HCT116 (cell line): ENCODE measurements around the gene AK4. TPM values are rescaled to one million over a fixed set of nuclear protein-coding genes. Genes with fewer than 3 reads are reported as not detected.

Experiments
- ATAC-seq: fragments of 200-7000 bp; cut with Tn5 transposase; 2 replicates; pipeline ENCODE4 v1.9.1; 2020; ENCODE audit warnings: mild to moderate bottlenecking, moderate library complexity
- BruUV-seq: library from RNA; stranded (reverse); fragments of 400-500 nt; replicated peaks from 2 replicates; lab custom pipeline; 2021; lab: Mats Ljungman, UMichigan
- CTCF ChIA-PET: fragments of 300-600 bp; sonication (Branson Sonifier 250); formaldehyde crosslinking; loops from one replicate; lab custom pipeline; 2021; ENCODE audit warnings: antibody characterized with exemption; lab: Charles Lee
- POLR2A ChIA-PET: fragments of 300-600, 350-600 bp; sonication (Branson Sonifier 250); formaldehyde crosslinking; loops from one replicate; lab custom pipeline; 2021; ENCODE audit warnings: antibody characterized with exemption; lab: Charles Lee
- RAD21 ChIA-PET, 2 experiments: fragments of 300-600 bp; sonication (Branson Sonifier 250); formaldehyde crosslinking; loops; one replicate each; lab custom pipeline; 2023; ENCODE audit warnings: low total read pairs in 2 of 2; ENCODE audit not compliant: uncharacterized antibody in 2 of 2, unreplicated experiment in 2 of 2, low non-redundant PET in 1 of 2; lab: Charles Lee
- DNase-seq: peaks from one replicate; pipeline ENCODE4 v3.0.0-alpha.2; 2010; ENCODE audit warnings: low read depth, low spot score
- H2AFZ ChIP-seq: fragments of 200-600 bp; shearing (Covaris generic), sonication (generic); 2 replicates; pipeline ENCODE4 v1.6.1; 2017; ENCODE audit warnings: low read depth, mixed run types, mixed read lengths, antibody characterized with exemption, low read length; ENCODE audit not compliant: poor library complexity, severe bottlenecking
- H3K27ac ChIP-seq: 2 replicates; pipeline ENCODE4 v1.5.1; 2012; ENCODE audit warnings: low read depth, low read length
- H3K27me3 ChIP-seq: fragments of 200-600 bp; sonication (generic); 2 replicates; pipeline ENCODE4 v1.6.1; 2016; ENCODE audit warnings: mixed run types, low read length, mixed read lengths; ENCODE audit not compliant: insufficient read depth
- H3K36me3 ChIP-seq, 2 experiments: fragments of 200-500 bp in 1 of 2; fragments of 200-600 bp in 1 of 2; sonication (Bioruptor generic) in 1 of 2; sonication (generic) in 1 of 2; 2 replicates each; pipeline versions ENCODE4 v1.5.1 to v1.6.1; 2014 to 2016; ENCODE audit warnings: low read length in 2 of 2, inconsistent platforms in 1 of 2, mixed read lengths in 1 of 2, mixed run types in 1 of 2; ENCODE audit not compliant: insufficient read depth in 2 of 2, control insufficient read depth in 1 of 2
- H3K4me1 ChIP-seq, 2 experiments: fragments of 200-600 bp in 1 of 2; sonication (generic) in 1 of 2; 2 replicates each; pipeline versions ENCODE4 v1.5.1 to v1.6.1; 2012 to 2017; ENCODE audit warnings: low read length in 2 of 2, inconsistent platforms in 1 of 2, mild to moderate bottlenecking in 1 of 2, mixed read lengths in 1 of 2, mixed run types in 1 of 2, moderate library complexity in 1 of 2; ENCODE audit not compliant: insufficient read depth in 2 of 2, control insufficient read depth in 1 of 2
- H3K4me2 ChIP-seq: fragments of 200-600 bp; sonication (generic); 2 replicates; pipeline ENCODE4 v1.6.1; 2017; ENCODE audit warnings: mixed run types, low read length, mixed read lengths
- H3K4me3 ChIP-seq, 2 experiments: fragments of 200-600 bp in 1 of 2; sonication (generic) in 1 of 2; replicated peaks in 1 of 2; 2 replicates each; pipeline ENCODE4 v1.5.1; 2011 to 2016; ENCODE audit warnings: low read length in 2 of 2, control low read depth in 1 of 2, low read depth in 1 of 2, mild to moderate bottlenecking in 1 of 2, mixed read lengths in 1 of 2, mixed run types in 1 of 2
- H3K79me2 ChIP-seq: fragments of 200-600 bp; sonication (generic); 2 replicates; pipeline ENCODE4 v1.6.1; 2017; ENCODE audit warnings: mild to moderate bottlenecking, mixed run types, low read length, moderate library complexity, mixed read lengths; ENCODE audit not compliant: insufficient read depth
- H3K9ac ChIP-seq: fragments of 200-600 bp; sonication (generic); 2 replicates; pipeline ENCODE4 v1.6.1; 2016; ENCODE audit warnings: low read length, mixed read lengths
- H3K9me2 ChIP-seq: fragments of 200-600 bp; sonication (generic), shearing (Covaris generic); 2 replicates; pipeline ENCODE4 v1.6.1; 2017; ENCODE audit warnings: mixed run types, mild to moderate bottlenecking, moderate library complexity; ENCODE audit not compliant: insufficient read depth
- H3K9me3 ChIP-seq, 2 experiments: fragments of 200-500 bp in 1 of 2; fragments of 200-600 bp in 1 of 2; sonication (Bioruptor generic) in 1 of 2; sonication (generic) in 1 of 2; 2 replicates each; pipeline ENCODE4 v1.6.1; 2014 to 2017; ENCODE audit warnings: low read length in 2 of 2, mixed read lengths in 2 of 2, inconsistent platforms in 1 of 2, low read depth in 1 of 2, mild to moderate bottlenecking in 1 of 2, mixed run types in 1 of 2, moderate library complexity in 1 of 2; ENCODE audit not compliant: control insufficient read depth in 1 of 2, insufficient read depth in 1 of 2
- H4K20me1 ChIP-seq: fragments of 200-600 bp; sonication (generic), shearing (Covaris generic); 2 replicates; pipeline ENCODE4 v1.6.1; 2017; ENCODE audit warnings: mixed run types, mild to moderate bottlenecking, moderate library complexity; ENCODE audit not compliant: insufficient read depth
- CBX3 ChIP-seq: IDR thresholded peaks from 2 replicates; pipeline ENCODE4 v1.6.1; 2012; ENCODE audit warnings: low read depth
- ELF1 ChIP-seq: IDR thresholded peaks from 2 replicates; pipeline ENCODE4 v1.6.1; 2012; ENCODE audit warnings: low read depth, borderline replicate concordance
- EZH2 ChIP-seq: fragments of 200-600 bp; sonication (generic); IDR thresholded peaks from 2 replicates; pipeline ENCODE4 v1.6.1; 2017; ENCODE audit warnings: antibody characterized with exemption, mixed run types
- EZH2phosphoT487 ChIP-seq: fragments of 200-600 bp; IDR thresholded peaks from 2 replicates; pipeline ENCODE4 v1.6.1; 2018; ENCODE audit warnings: antibody characterized with exemption, borderline replicate concordance
- FOSL1 ChIP-seq: IDR thresholded peaks from 2 replicates; pipeline ENCODE4 v1.6.1; 2012; ENCODE audit warnings: low read depth
- JUND ChIP-seq: IDR thresholded peaks from 2 replicates; pipeline ENCODE4 v1.6.1; 2012
- POLR2A ChIP-seq: IDR thresholded peaks from 2 replicates; pipeline ENCODE4 v1.7.0; 2011; ENCODE audit warnings: borderline replicate concordance; ENCODE audit not compliant: insufficient read depth, insufficient read length; ENCODE audit errors: extremely low read depth
- POLR2AphosphoS5 ChIP-seq: IDR thresholded peaks from 2 replicates; pipeline ENCODE4 v1.6.1; 2011; ENCODE audit warnings: mild to moderate bottlenecking, low read depth, low read length, moderate library complexity
- RAD21 ChIP-seq: IDR thresholded peaks from 2 replicates; pipeline ENCODE4 v1.6.1; 2012; ENCODE audit warnings: low read depth, mild to moderate bottlenecking
- SP1 ChIP-seq: IDR thresholded peaks from 2 replicates; pipeline ENCODE4 v1.6.1; 2012; ENCODE audit warnings: low read depth
- SRF ChIP-seq: IDR thresholded peaks from 2 replicates; pipeline ENCODE4 v1.6.1; 2012; ENCODE audit warnings: low read depth
- TCF7L2 ChIP-seq: IDR thresholded peaks from 2 replicates; pipeline ENCODE4 v1.7.0; 2011; ENCODE audit warnings: borderline replicate concordance, inconsistent platforms; ENCODE audit not compliant: insufficient read depth, insufficient read length; ENCODE audit errors: extremely low read depth
- YY1 ChIP-seq: IDR thresholded peaks from 2 replicates; pipeline ENCODE4 v1.6.1; 2011; ENCODE audit warnings: low read length, low read depth, moderate library complexity, mild to moderate bottlenecking; ENCODE audit not compliant: insufficient replicate concordance; ENCODE audit errors: extremely low read depth
- ZFX ChIP-seq: fragments of 450-650 bp; IDR thresholded peaks from 2 replicates; pipeline ENCODE4 v1.6.1; 2017
- ZNF274 ChIP-seq: fragments of 200-500 bp; sonication (Bioruptor generic); IDR thresholded peaks from 2 replicates; pipeline ENCODE4 v1.6.1; 2014; ENCODE audit warnings: mild to moderate bottlenecking, low read depth, low read length, inconsistent platforms
- intact Hi-C: fragments of 100-400 bp; cut with micrococcal nuclease; formaldehyde crosslinking; loops from 2 replicates; pipeline ENCODE4 v1.10.0; 2022
- total RNA-seq: library from RNA; stranded (reverse); gene quantifications from one replicate; pipeline ENCODE4 v1.2.1, GENCODE V29; 2021; ENCODE audit not compliant: unreplicated experiment
- TF ChIP-seq, protein P1 (sequence below): IDR thresholded peaks from 2 replicates; pipeline ENCODE4 v1.6.1; 2012
- TF ChIP-seq, protein P2 (sequence below), 3 experiments: fragments of 200-600 bp in 1 of 3; sonication (generic) in 1 of 3; IDR thresholded peaks in 2 of 3; conservative IDR thresholded peaks in 1 of 3; 2 replicates each; pipeline ENCODE4 v1.5.1; 2012 to 2017; ENCODE audit warnings: low read depth in 2 of 3, low read length in 2 of 3, antibody characterized with exemption in 1 of 3, borderline replicate concordance in 1 of 3, control low read depth in 1 of 3, mild to moderate bottlenecking in 1 of 3, mixed read lengths in 1 of 3, mixed run types in 1 of 3, moderate library complexity in 1 of 3; ENCODE audit not compliant: insufficient read depth in 1 of 3
- TF ChIP-seq, protein P3 (sequence below): IDR thresholded peaks from 2 replicates; pipeline ENCODE4 v1.6.1; 2012
- TF ChIP-seq, protein P4 (sequence below): IDR thresholded peaks from 2 replicates; pipeline ENCODE4 v1.6.1; 2011; ENCODE audit warnings: mild to moderate bottlenecking, low read length, moderate library complexity; ENCODE audit not compliant: insufficient replicate concordance; ENCODE audit errors: extremely low read depth

Gene AK4
- total RNA-seq, 1 experiment from 2014 or later = 51.5 TPM

DNA sequence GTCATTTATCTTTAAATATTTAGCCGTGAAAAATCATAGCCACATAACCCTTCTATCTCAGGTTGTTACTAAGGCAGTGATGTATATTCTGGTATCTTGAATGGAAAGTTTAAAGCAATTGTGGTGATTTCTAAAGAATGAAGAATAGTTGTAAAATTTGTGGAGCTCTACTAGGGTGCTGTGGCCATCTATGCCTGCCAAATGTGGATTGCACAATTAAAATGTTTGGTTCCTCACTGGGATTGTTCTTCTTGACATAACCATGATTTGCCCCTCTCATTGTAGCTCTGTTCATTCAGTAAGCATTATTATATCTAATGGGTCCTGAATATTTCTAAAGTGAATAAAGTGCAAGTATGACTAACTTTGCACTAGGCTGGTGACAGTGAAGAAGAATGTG, 50.1 kb downstream of the AK4 start:
- TF ChIP-seq POLR2A (no peak), CBX3 (no peak), SRF (no peak), YY1 (no peak), RAD21 (no peak), JUND (no peak), SP1 (no peak), EZH2phosphoT487 (no peak), ELF1 (no peak), ZNF274 (no peak), TCF7L2 (no peak), ZFX (no peak), POLR2AphosphoS5 (no peak), EZH2 (no peak), FOSL1 (no peak)
- TF ChIP-seq, protein P1, sequence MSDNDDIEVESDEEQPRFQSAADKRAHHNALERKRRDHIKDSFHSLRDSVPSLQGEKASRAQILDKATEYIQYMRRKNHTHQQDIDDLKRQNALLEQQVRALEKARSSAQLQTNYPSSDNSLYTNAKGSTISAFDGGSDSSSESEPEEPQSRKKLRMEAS = no peak
- TF ChIP-seq, protein P2, sequence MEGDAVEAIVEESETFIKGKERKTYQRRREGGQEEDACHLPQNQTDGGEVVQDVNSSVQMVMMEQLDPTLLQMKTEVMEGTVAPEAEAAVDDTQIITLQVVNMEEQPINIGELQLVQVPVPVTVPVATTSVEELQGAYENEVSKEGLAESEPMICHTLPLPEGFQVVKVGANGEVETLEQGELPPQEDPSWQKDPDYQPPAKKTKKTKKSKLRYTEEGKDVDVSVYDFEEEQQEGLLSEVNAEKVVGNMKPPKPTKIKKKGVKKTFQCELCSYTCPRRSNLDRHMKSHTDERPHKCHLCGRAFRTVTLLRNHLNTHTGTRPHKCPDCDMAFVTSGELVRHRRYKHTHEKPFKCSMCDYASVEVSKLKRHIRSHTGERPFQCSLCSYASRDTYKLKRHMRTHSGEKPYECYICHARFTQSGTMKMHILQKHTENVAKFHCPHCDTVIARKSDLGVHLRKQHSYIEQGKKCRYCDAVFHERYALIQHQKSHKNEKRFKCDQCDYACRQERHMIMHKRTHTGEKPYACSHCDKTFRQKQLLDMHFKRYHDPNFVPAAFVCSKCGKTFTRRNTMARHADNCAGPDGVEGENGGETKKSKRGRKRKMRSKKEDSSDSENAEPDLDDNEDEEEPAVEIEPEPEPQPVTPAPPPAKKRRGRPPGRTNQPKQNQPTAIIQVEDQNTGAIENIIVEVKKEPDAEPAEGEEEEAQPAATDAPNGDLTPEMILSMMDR (IDR thresholded peaks at IDR 0.05 in 2 of 3, conservative IDR thresholded peaks at IDR 0.05 in 1 of 3; ENCODE audit: borderline replicate concordance in 1 of 3, insufficient read depth in 1 of 3, low read depth in 2 of 3, low read length in 2 of 3) = no peak
- TF ChIP-seq, protein P3, sequence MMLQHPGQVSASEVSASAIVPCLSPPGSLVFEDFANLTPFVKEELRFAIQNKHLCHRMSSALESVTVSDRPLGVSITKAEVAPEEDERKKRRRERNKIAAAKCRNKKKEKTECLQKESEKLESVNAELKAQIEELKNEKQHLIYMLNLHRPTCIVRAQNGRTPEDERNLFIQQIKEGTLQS = no peak
- TF ChIP-seq, protein P4, sequence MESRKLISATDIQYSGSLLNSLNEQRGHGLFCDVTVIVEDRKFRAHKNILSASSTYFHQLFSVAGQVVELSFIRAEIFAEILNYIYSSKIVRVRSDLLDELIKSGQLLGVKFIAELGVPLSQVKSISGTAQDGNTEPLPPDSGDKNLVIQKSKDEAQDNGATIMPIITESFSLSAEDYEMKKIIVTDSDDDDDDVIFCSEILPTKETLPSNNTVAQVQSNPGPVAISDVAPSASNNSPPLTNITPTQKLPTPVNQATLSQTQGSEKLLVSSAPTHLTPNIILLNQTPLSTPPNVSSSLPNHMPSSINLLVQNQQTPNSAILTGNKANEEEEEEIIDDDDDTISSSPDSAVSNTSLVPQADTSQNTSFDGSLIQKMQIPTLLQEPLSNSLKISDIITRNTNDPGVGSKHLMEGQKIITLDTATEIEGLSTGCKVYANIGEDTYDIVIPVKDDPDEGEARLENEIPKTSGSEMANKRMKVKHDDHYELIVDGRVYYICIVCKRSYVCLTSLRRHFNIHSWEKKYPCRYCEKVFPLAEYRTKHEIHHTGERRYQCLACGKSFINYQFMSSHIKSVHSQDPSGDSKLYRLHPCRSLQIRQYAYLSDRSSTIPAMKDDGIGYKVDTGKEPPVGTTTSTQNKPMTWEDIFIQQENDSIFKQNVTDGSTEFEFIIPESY = no peak
- H3K9ac ChIP-seq = no peak overlapping the region
- H3K79me2 ChIP-seq = 0 out of 2 replicates have a peak, but pooled peaks cover 9% of the 10 kb centered on the region
- no peaks in the 10 kb centered on the region for H3K9me3 ChIP-seq
- no peak for DNase-seq
- ChIA-PET CTCF (interaction anchor here (0.8 kb wide), 1 partner anchor 10 kb away, joined by 3 read pairs; no protein-coding TSS in a partner anchor), RAD21 (no interaction called here), POLR2A (no interaction called here)
- intact Hi-C loops = no loop called here
- H2AFZ ChIP-seq = no peak overlapping the region
- no peaks in the 10 kb centered on the region for H3K27me3 ChIP-seq
- no peaks in the 10 kb centered on the region for H3K4me1 ChIP-seq
- no peak overlapping the region for H3K4me3 ChIP-seq
- no TSS peak for BruUV-seq
- H3K4me2 ChIP-seq = no peak overlapping the region
- no peak overlapping the region for H3K27ac ChIP-seq
- no peaks in the 10 kb centered on the region; a peak in 1 of 4 replicates for H3K36me3 ChIP-seq
- no peaks in the 10 kb centered on the region for H4K20me1 ChIP-seq
- H3K9me2 ChIP-seq = no peaks in the 10 kb centered on the region
- ATAC-seq = no peak
